Ectodermal cell (in vitro differentiated cells): ENCODE measurements around the gene KRT12.
"Not testable (repeated sequence)": the region's sequence is repeated elsewhere in the genome, so short reads cannot be mapped to it uniquely, and the experiment has no call there.

Source experiments
- H3K27ac ChIP-seq: 2 replicates; pipeline ENCODE4 v1.7.0; 2013; ENCODE audit warnings: mild to moderate bottlenecking, low read depth, low read length; ENCODE audit not compliant: insufficient read depth, poor library complexity, severe bottlenecking
- H3K27me3 ChIP-seq: 2 replicates; pipeline ENCODE4 v1.7.0; 2013; ENCODE audit warnings: mild to moderate bottlenecking, low read length; ENCODE audit not compliant: insufficient read depth, control insufficient read depth, poor library complexity, severe bottlenecking
- H3K36me3 ChIP-seq: one replicate; pipeline ENCODE4 v1.7.0; 2013; ENCODE audit warnings: low read length; ENCODE audit not compliant: control insufficient read depth, insufficient read depth
- H3K4me1 ChIP-seq: one replicate; pipeline ENCODE4 v1.7.0; 2013; ENCODE audit warnings: low read length; ENCODE audit not compliant: control insufficient read depth, insufficient read depth
- H3K4me3 ChIP-seq: 2 replicates; pipeline ENCODE4 v1.7.0; 2013; ENCODE audit warnings: low read depth, low read length, control low read depth; ENCODE audit not compliant: insufficient read depth
- H3K9me3 ChIP-seq: 2 replicates; pipeline ENCODE4 v1.7.0; 2013; ENCODE audit warnings: mild to moderate bottlenecking, low read length, moderate library complexity; ENCODE audit not compliant: control insufficient read depth
- WGBS, 2 experiments: methylation state at CpG; one replicate each; pipeline ENCODE4 v1.1.7; 2013; ENCODE audit warnings: missing lambda C conversion rate in 2 of 2; 5-methylcytosine and 5-hydroxymethylcytosine counted together

Gene KRT12

GRCh38 chr17:40818343-40818732 is 48.7 kb downstream of the KRT12 start:
- H3K27me3 ChIP-seq, result peaks cover 31% of the 10 kb centered on the region
- no peaks in the 10 kb centered on the region for H3K9me3 ChIP-seq
- peak overlapping the region; percentile 63 for H3K4me3 ChIP-seq
- 13 to 38% methylated on average over 6 to 7 of the region's 7 CpGs for WGBS, 2 experiments
- no peaks in the 10 kb centered on the region for H3K4me1 ChIP-seq
- H3K36me3 ChIP-seq, result peaks cover 3% of the 10 kb centered on the region
- no peak overlapping the region for H3K27ac ChIP-seq

DNA sequence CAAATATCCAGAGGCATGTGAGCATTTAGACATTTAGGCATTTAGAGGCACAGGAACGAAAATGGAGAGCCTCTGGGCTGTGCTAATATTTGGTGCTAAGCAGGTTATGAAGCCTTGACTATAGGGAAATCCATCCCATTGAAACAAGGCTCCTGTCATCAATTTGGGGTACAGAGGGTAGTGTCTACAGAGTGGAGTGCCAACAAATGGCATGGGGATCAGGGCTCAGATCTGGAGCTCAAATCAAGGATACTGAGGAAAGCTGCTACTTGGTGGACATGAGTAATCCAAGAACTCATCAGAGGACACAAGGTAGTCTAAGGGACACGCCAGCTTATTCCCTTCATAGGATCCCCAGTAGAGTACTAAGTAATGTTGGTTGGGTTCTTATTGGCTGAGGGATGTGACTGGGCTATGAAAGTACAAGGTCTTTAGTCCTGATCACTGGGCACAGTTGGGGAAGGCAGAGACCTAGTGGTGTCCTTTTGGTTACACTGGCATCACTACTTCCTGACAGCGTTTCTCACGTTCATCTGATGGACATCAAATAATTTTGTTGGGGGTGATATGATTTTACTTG is 49.8 kb downstream of the KRT12 start:
- H3K9me3 ChIP-seq, result no peaks in the 10 kb centered on the region

GRCh38 chr17:40816569-40816968 is 50.5 kb downstream of the KRT12 start:
- 100% methylated on average over 1 to 2 of the region's 3 CpGs for WGBS, 2 experiments
- Histone ChIP-seq H3K27me3 (peaks cover 40% of the 10 kb centered on the region), H3K36me3 (peaks cover 3% of the 10 kb centered on the region), H3K4me3 (no peak overlapping the region), H3K27ac (no peak overlapping the region), H3K9me3 (no peaks in the 10 kb centered on the region), H3K4me1 (no peaks in the 10 kb centered on the region)

More for the DNA sequence above, 49.8 kb downstream of the KRT12 start:
- Histone ChIP-seq H3K36me3 (peaks cover 3% of the 10 kb centered on the region), H3K4me3 (no peak overlapping the region), H3K4me1 (no peaks in the 10 kb centered on the region), H3K27ac (no peak overlapping the region), H3K27me3 (peaks cover 40% of the 10 kb centered on the region)
- WGBS, 2 experiments, result 91 to 93% methylated on average over 4 of the region's 4 CpGs

GRCh38 chr17:40815381-40815780 is 51.6 kb downstream of the KRT12 start:
- Histone ChIP-seq H3K4me3 (no peak overlapping the region), H3K9me3 (no peaks in the 10 kb centered on the region), H3K4me1 (no peaks in the 10 kb centered on the region), H3K27ac (no peak overlapping the region), H3K36me3 (peaks cover 3% of the 10 kb centered on the region), H3K27me3 (peaks cover 40% of the 10 kb centered on the region)
- WGBS, 2 experiments, result 100% methylated on average over 1 of the region's 1 CpG; no CpG with 5 or more reads in 1 of the 2 experiments

GRCh38 chr17:40814657-40815056 is 52.4 kb downstream of the KRT12 start:
- H3K27me3 ChIP-seq, result peaks cover 44% of the 10 kb centered on the region
- H3K27ac ChIP-seq, H3K36me3 ChIP-seq, H3K4me3 ChIP-seq, H3K9me3 ChIP-seq, H3K4me1 ChIP-seq: not testable (repeated sequence)
- 89 to 92% methylated on average over 1 to 3 of the region's 3 CpGs for WGBS, 2 experiments

DNA sequence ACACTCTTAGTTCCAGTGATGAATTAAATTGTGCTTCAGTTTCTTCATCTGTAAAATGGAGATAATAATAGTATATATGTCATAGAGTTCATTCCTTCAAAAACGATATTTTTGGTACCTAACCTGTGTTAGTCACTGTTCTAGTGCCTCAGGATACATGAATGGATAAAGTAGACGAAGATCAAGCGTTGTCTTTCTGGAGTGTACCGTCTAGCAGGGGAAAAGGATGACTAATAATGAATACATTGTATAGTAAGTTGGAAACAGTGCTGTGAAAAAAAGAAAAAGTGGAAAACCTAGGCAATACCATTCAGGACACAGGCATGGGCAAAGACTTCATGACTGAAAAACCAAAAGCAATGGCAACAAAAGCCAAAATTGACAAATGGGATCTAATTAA is 53.2 kb downstream of the KRT12 start:
- no peaks in the 10 kb centered on the region for H3K4me1 ChIP-seq
- WGBS, 2 experiments, result 85% methylated on average over 4 of the region's 4 CpGs
- H3K4me3 ChIP-seq, result no peak overlapping the region
- H3K36me3 ChIP-seq, result peaks cover 3% of the 10 kb centered on the region
- H3K27me3 ChIP-seq, result peaks cover 52% of the 10 kb centered on the region
- no peaks in the 10 kb centered on the region for H3K9me3 ChIP-seq
- H3K27ac ChIP-seq, result no peak overlapping the region

GRCh38 chr17:40812639-40813038 is 54.4 kb downstream of the KRT12 start:
- Histone ChIP-seq H3K36me3 (peaks cover 3% of the 10 kb centered on the region), H3K4me1 (no peaks in the 10 kb centered on the region), H3K9me3 (no peaks in the 10 kb centered on the region), H3K27ac (no peak overlapping the region), H3K27me3 (peaks cover 63% of the 10 kb centered on the region), H3K4me3 (no peak overlapping the region)
- WGBS, 2 experiments, result 83 to 91% methylated on average over 3 of the region's 3 CpGs
